ENCODE measurements around the gene LLGL1. TPM values are rescaled to one million over a fixed set of nuclear protein-coding genes. Genes with fewer than 3 reads are reported as not detected.

LLGL1 gene
- total RNA-seq, 1 experiment from 2014 or later: 65.0 TPM

GRCh38 chr17:18238299-18238698 lies 12.9 kb downstream of the LLGL1 start:
- no peak for DNase-seq
- no peak overlapping the region for H4K8ac ChIP-seq (replicated peaks; ENCODE audit: insufficient read length, low read depth, low read length)
- H4K5ac ChIP-seq (ENCODE audit: insufficient read length, low read depth, low read length): no peak overlapping the region
- no peak overlapping the region for H3T11ph ChIP-seq (ENCODE audit: low read length)
- no peaks in the 10 kb centered on the region for H3K79me1 ChIP-seq (ENCODE audit: insufficient read depth, low read depth, low read length, poor library complexity, severe bottlenecking)
- H3K4ac ChIP-seq (ENCODE audit: low read depth, low read length): no peak overlapping the region
- Mint-ChIP-seq H3K36me3 (ENCODE audit: insufficient read depth in 1 of 3, low read depth in 3 of 3) (peaks cover 23 to 80% (median 68%) of the 10 kb centered on the region in 3 experiments), H3K9me3 (no peaks in the 10 kb centered on the region), H3K4me1 (no peaks in the 10 kb centered on the region), H3K27ac (no peak overlapping the region), H3K27me3 (ENCODE audit: low read depth) (no peaks in the 10 kb centered on the region), H3K4me3 (no peak overlapping the region)
- no peak overlapping the region for H3K4me2 ChIP-seq (ENCODE audit: insufficient read depth, insufficient read length, low read length)
- no peak for TF ChIP-seq CTCF (conservative IDR thresholded peaks at IDR 0.05)
- H3K9ac ChIP-seq (ENCODE audit: extremely low read depth, insufficient read length, low read length): no peak overlapping the region
- H3K9me3 ChIP-seq (ENCODE audit: control insufficient read depth, low read depth, low read length): no peaks in the 10 kb centered on the region
- no CpG with 5 or more reads among the region's 18 CpGs for WGBS (ENCODE audit: extremely low coverage, insufficient read length, low lambda C conversion rate)
- H3K27me3 ChIP-seq (ENCODE audit: insufficient read depth, low read length): no peaks in the 10 kb centered on the region
- no peak overlapping the region for H3K18ac ChIP-seq (ENCODE audit: insufficient read length, low read depth, low read length)
- H3K14ac ChIP-seq (ENCODE audit: insufficient read depth, low read length): no peak overlapping the region
- H3K79me2 ChIP-seq (ENCODE audit: insufficient read depth, low read length): no peaks in the 10 kb centered on the region
- H3K4me1 ChIP-seq (ENCODE audit: insufficient read depth, low read length): no peaks in the 10 kb centered on the region
- no peak overlapping the region for H2BK120ac ChIP-seq (ENCODE audit: low read depth, low read length, poor library complexity, severe bottlenecking)
- no peak overlapping the region for H2BK12ac ChIP-seq (ENCODE audit: insufficient read length, low read depth, low read length)
- H4K20me1 ChIP-seq (ENCODE audit: control insufficient read depth, insufficient read depth, insufficient read length): no peaks in the 10 kb centered on the region
- H2BK15ac ChIP-seq (ENCODE audit: low read depth, low read length): no peak overlapping the region
- no peak overlapping the region for H4K91ac ChIP-seq (ENCODE audit: insufficient read length, low read depth, low read length)
- no peak overlapping the region for H3K27ac ChIP-seq (ENCODE audit: insufficient read length, low read depth, low read length)
- H3K56ac ChIP-seq (ENCODE audit: insufficient read length, low read depth, low read length): no peak overlapping the region
- H3K23ac ChIP-seq (ENCODE audit: insufficient read length, low read depth, low read length): no peak overlapping the region
- H3K23me2 ChIP-seq (ENCODE audit: insufficient read length, low read depth, low read length, poor library complexity, severe bottlenecking): no peaks in the 10 kb centered on the region
- no peak overlapping the region for H2BK20ac ChIP-seq (ENCODE audit: low read depth, low read length, poor library complexity, severe bottlenecking)
- no peak overlapping the region for H2BK5ac ChIP-seq (ENCODE audit: insufficient read length, low read length)
- H2AK5ac ChIP-seq (ENCODE audit: insufficient read length, low read length): no peak overlapping the region
- no peak overlapping the region for H2AFZ ChIP-seq (ENCODE audit: low read length)

Measured in H9 (cell line).